ENCODE results near the gene IGF1R. TPM values are rescaled to one million over a fixed set of nuclear protein-coding genes. Genes with fewer than 3 reads are reported as not detected.

The IGF1R gene
- total RNA-seq, 1 experiment from 2014 or later: 125 TPM

- peak overlapping the region; percentile 98 for H3K27ac Mint-ChIP-seq
Observed at GRCh38 chr15:98671060-98672008, 23.0 kb downstream of the IGF1R start.

GRCh38 chr15:98673133-98673532, 24.8 kb downstream of the IGF1R start:
- Mint-ChIP-seq H3K27ac (peak overlapping the region; percentile 96), H3K4me3 (peak overlapping the region; percentile 16), H3K36me3 (no peaks in the 10 kb centered on the region; the same call in 1 of the 2 replicates), H3K27me3 (ENCODE audit: low read depth) (no peaks in the 10 kb centered on the region), H3K9me3 (no peaks in the 10 kb centered on the region), H3K4me1 (peaks cover 85% of the 10 kb centered on the region)
- TF ChIP-seq ZBTB21 (CRISPR knock-in tag; IDR thresholded peaks at IDR 0.05; ENCODE audit: borderline replicate concordance) (no peak), USF1 (CRISPR knock-in tag; IDR thresholded peaks at IDR 0.05) (no peak), EMX1 (CRISPR knock-in tag; IDR thresholded peaks at IDR 0.05) (no peak), ZNF396 (CRISPR knock-in tag; IDR thresholded peaks at IDR 0.05; ENCODE audit: borderline replicate concordance) (no peak), CREM (CRISPR knock-in tag; IDR thresholded peaks at IDR 0.05) (no peak), E2F1 (CRISPR knock-in tag; IDR thresholded peaks at IDR 0.05) (no peak), CTCF (IDR thresholded peaks at IDR 0.05) (no peak), AFF4 (CRISPR knock-in tag; IDR thresholded peaks at IDR 0.05; ENCODE audit: borderline replicate concordance) (no peak), ZSCAN18 (CRISPR knock-in tag; IDR thresholded peaks at IDR 0.05) (no peak)
- CTCF ChIA-PET: interaction anchor here (1.4 kb wide), 1 partner anchor 154 kb away, joined by 3 read pairs; no protein-coding TSS in a partner anchor
- no peak for DNase-seq (ENCODE audit: low spot score)
- no peak for ATAC-seq
- POLR2A ChIA-PET: no interaction called here

More at GRCh38 chr15:98671060-98672008, 23.0 kb downstream of the IGF1R start:
- Mint-ChIP-seq H3K27me3 (ENCODE audit: low read depth) (no peaks in the 10 kb centered on the region), H3K4me1 (peaks cover 89% of the 10 kb centered on the region), H3K36me3 (no peaks in the 10 kb centered on the region; the same call in 1 of the 2 replicates), H3K9me3 (no peaks in the 10 kb centered on the region), H3K4me3 (peak overlapping the region; percentile 49)
- ChIA-PET POLR2A (interaction anchor here (0.7 kb wide), 1 partner anchor 13 kb away, joined by 3 read pairs; no protein-coding TSS in a partner anchor), CTCF (interaction anchor here (0.6 to 1.5 kb wide), 17 partner anchors 8 to 405 kb away, joined by 3 to 8 read pairs (median 4); no protein-coding TSS in a partner anchor)
- DNase-seq (ENCODE audit: low spot score): no peak
- ATAC-seq: peak; percentile 78
- TF ChIP-seq KAT7 (CRISPR knock-in tag; IDR thresholded peaks at IDR 0.05; ENCODE audit: borderline replicate concordance): no peak
- TF ChIP-seq ZNF423 (CRISPR knock-in tag; IDR thresholded peaks at IDR 0.05): no peak
- TF ChIP-seq ATF6 (CRISPR knock-in tag; IDR thresholded peaks at IDR 0.05): no peak
- TF ChIP-seq NR1H2 (CRISPR knock-in tag; IDR thresholded peaks at IDR 0.05): no peak
- no peak for TF ChIP-seq ZMAT4 (CRISPR knock-in tag; IDR thresholded peaks at IDR 0.05)
- no peak for TF ChIP-seq ZNF416 (CRISPR knock-in tag; IDR thresholded peaks at IDR 0.05)
- 0 out of 2 replicates have a peak, but pooled peaks have one; percentile 42 for TF ChIP-seq GABPB1 (CRISPR knock-in tag; IDR thresholded peaks at IDR 0.05)

Data from WTC11 (cell line).